ENCODE data around the gene ALKBH5.

Gene ALKBH5

DNA sequence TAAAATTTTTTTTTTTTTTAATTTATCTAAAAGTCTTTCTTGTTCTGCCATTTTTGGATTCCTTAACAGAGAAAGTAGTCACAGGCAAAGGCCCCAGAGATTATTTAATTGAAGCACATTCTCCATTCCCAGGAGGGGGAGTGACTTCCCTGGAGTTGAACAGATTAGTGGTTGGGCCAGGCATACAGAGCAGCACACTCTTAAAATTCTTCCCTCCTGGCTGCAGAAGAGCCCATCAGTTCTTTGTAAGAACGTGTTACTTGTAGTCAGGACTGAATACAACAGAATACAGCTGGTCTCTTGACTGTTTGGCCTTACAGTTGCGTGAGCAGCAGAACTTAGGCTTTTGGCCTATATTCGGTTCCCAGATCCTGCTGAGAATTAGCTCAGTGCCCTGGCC, 1.8 kb downstream of the ALKBH5 start:
- Histone ChIP-seq H3K9me3 (no peaks in the 10 kb centered on the region), H3K4me3 (peak overlapping the region; percentile 71), H3K4me1 (peaks cover 21% of the 10 kb centered on the region), H3K27me3 (ENCODE audit: low read depth) (no peaks in the 10 kb centered on the region), H3K36me3 (replicated peaks) (peaks cover 37% of the 10 kb centered on the region)
- peak; percentile 48 to 54 for DNase-seq (ENCODE audit: low spot score in 2 of 2)
- in situ Hi-C loops (cut with MboI; ENCODE audit: low sequenced_read_pairs) = no loop called here

GRCh38 chr17:18185832-18186626, 2.4 kb downstream of the ALKBH5 start:
- no peaks in the 10 kb centered on the region for H3K27me3 ChIP-seq (ENCODE audit: low read depth)
- peaks cover 42% of the 10 kb centered on the region for H3K36me3 ChIP-seq (replicated peaks)
- H3K9me3 ChIP-seq = no peaks in the 10 kb centered on the region
- in situ Hi-C loops (cut with MboI; ENCODE audit: low sequenced_read_pairs) = no loop called here
- DNase-seq (ENCODE audit: low spot score in 2 of 2) = no peak
- peak overlapping the region; percentile 71 for H3K4me3 ChIP-seq
- H3K4me1 ChIP-seq = peaks cover 21% of the 10 kb centered on the region

GRCh38 chr17:18186627-18186982, 3.0 kb downstream of the ALKBH5 start:
- Histone ChIP-seq H3K36me3 (replicated peaks) (peaks cover 46% of the 10 kb centered on the region), H3K4me3 (peak overlapping the region; percentile 71), H3K4me1 (peaks cover 21% of the 10 kb centered on the region), H3K9me3 (no peaks in the 10 kb centered on the region), H3K27me3 (ENCODE audit: low read depth) (no peaks in the 10 kb centered on the region)
- in situ Hi-C loops (cut with MboI; ENCODE audit: low sequenced_read_pairs) = no loop called here
- DNase-seq (ENCODE audit: low spot score in 2 of 2) = no peak

- Histone ChIP-seq H3K4me3 (peak overlapping the region; percentile 71), H3K4me1 (peaks cover 21% of the 10 kb centered on the region), H3K9me3 (no peaks in the 10 kb centered on the region), H3K27me3 (ENCODE audit: low read depth) (no peaks in the 10 kb centered on the region), H3K36me3 (replicated peaks) (peaks cover 46% of the 10 kb centered on the region)
- in situ Hi-C loops (cut with MboI; ENCODE audit: low sequenced_read_pairs) = no loop called here
- peak; percentile 38 to 63 for DNase-seq (ENCODE audit: low spot score in 2 of 2)
Observed at GRCh38 chr17:18187226-18187625, 3.6 kb downstream of the ALKBH5 start.

- Histone ChIP-seq H3K27me3 (ENCODE audit: low read depth) (no peaks in the 10 kb centered on the region), H3K4me1 (peaks cover 17% of the 10 kb centered on the region), H3K9me3 (no peaks in the 10 kb centered on the region), H3K36me3 (replicated peaks) (peaks cover 49% of the 10 kb centered on the region), H3K4me3 (peak overlapping the region; percentile 71)
- in situ Hi-C loops (cut with MboI; ENCODE audit: low sequenced_read_pairs) = no loop called here
- DNase-seq (ENCODE audit: low spot score in 2 of 2) = no peak
Observed at GRCh38 chr17:18187821-18188761, 4.5 kb downstream of the ALKBH5 start.

DNA sequence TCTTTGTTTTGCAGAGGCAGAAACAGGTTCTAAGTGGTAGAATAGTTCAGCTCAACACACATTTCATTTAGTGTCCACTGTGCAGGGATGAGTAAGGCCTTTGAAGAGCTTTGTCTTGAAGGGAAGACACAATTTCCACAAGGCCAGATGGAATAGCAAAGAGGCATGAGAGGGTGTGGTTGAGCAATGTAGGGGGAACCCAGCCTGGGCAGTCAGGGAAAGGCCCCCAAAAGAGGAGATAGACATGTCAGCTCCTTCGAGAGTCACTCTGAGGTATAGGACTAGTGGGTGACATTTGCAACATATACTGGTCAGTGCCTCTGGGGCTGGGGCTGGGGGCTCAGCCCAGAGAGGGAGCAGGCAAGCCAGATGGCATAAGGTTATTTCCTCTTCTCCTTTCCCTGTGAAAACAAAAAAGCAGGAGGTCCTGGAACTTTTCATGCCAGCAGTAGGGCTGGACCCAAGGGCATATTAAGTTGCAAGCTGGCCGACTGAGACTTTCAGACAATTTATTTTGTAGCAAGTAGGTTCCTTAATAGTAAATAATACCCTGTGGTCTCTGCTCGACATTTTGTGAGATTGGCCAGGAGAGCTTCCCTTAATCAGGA, 7.1 kb downstream of the ALKBH5 start:
- H3K9me3 ChIP-seq = no peaks in the 10 kb centered on the region
- H3K27me3 ChIP-seq (ENCODE audit: low read depth) = no peaks in the 10 kb centered on the region
- DNase-seq (ENCODE audit: low spot score in 2 of 2) = no peak
- in situ Hi-C loops (cut with MboI; ENCODE audit: low sequenced_read_pairs) = no loop called here
- no peak overlapping the region for H3K4me3 ChIP-seq
- peaks cover 63% of the 10 kb centered on the region for H3K36me3 ChIP-seq (replicated peaks)
- peaks cover 17% of the 10 kb centered on the region for H3K4me1 ChIP-seq

- no peaks in the 10 kb centered on the region for H3K9me3 ChIP-seq
- peaks cover 17% of the 10 kb centered on the region for H3K4me1 ChIP-seq
- H3K36me3 ChIP-seq (replicated peaks) = peaks cover 62% of the 10 kb centered on the region
- DNase-seq (ENCODE audit: low spot score in 2 of 2) = no peak
- in situ Hi-C loops (cut with MboI; ENCODE audit: low sequenced_read_pairs) = no loop called here
- H3K27me3 ChIP-seq (ENCODE audit: low read depth) = no peaks in the 10 kb centered on the region
- H3K4me3 ChIP-seq = no peak overlapping the region
Observed at GRCh38 chr17:18191236-18191667, 7.6 kb downstream of the ALKBH5 start.

DNA sequence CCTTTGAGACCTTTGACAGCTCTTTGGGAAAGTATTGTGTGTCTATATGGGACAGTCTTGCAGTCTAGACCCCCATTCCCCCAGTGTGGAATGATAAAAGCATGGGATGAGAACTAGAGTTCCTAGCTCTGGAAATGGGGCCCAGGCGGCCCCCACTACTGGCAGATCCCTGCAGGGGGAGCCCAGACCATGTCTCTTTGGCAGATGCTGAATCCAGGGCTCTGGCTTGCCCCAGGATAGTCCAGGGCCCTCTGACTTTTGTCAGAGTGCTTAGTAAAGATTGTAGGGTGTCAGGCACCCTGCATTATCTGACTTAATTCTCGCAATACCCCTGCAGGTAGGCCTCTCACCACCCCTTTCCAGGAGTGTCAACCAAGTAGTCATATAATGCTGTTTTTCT, 8.3 kb downstream of the ALKBH5 start:
- Histone ChIP-seq H3K36me3 (replicated peaks) (peaks cover 66% of the 10 kb centered on the region), H3K27me3 (ENCODE audit: low read depth) (no peaks in the 10 kb centered on the region), H3K4me3 (no peak overlapping the region), H3K9me3 (no peaks in the 10 kb centered on the region), H3K4me1 (peaks cover 12% of the 10 kb centered on the region)
- peak in 1 of 2 experiments; percentile 31 for DNase-seq (ENCODE audit: low spot score in 2 of 2)
- in situ Hi-C loops (cut with MboI; ENCODE audit: low sequenced_read_pairs) = no loop called here

GRCh38 chr17:18194394-18194793, 10.8 kb downstream of the ALKBH5 start:
- in situ Hi-C loops (cut with MboI; ENCODE audit: low sequenced_read_pairs) = no loop called here
- Histone ChIP-seq H3K9me3 (no peaks in the 10 kb centered on the region), H3K36me3 (replicated peaks) (peaks cover 68% of the 10 kb centered on the region), H3K4me3 (no peak overlapping the region), H3K27me3 (ENCODE audit: low read depth) (no peaks in the 10 kb centered on the region), H3K4me1 (no peaks in the 10 kb centered on the region)
- DNase-seq (ENCODE audit: low spot score in 2 of 2) = no peak

- Histone ChIP-seq H3K36me3 (replicated peaks) (peaks cover 64% of the 10 kb centered on the region), H3K9me3 (no peaks in the 10 kb centered on the region), H3K4me1 (no peaks in the 10 kb centered on the region), H3K27me3 (ENCODE audit: low read depth) (no peaks in the 10 kb centered on the region), H3K4me3 (no peak overlapping the region)
- no peak for DNase-seq (ENCODE audit: low spot score in 2 of 2)
- in situ Hi-C loops (cut with MboI; ENCODE audit: low sequenced_read_pairs) = no loop called here
Observed at GRCh38 chr17:18194804-18195203, 11.2 kb downstream of the ALKBH5 start.

DNA sequence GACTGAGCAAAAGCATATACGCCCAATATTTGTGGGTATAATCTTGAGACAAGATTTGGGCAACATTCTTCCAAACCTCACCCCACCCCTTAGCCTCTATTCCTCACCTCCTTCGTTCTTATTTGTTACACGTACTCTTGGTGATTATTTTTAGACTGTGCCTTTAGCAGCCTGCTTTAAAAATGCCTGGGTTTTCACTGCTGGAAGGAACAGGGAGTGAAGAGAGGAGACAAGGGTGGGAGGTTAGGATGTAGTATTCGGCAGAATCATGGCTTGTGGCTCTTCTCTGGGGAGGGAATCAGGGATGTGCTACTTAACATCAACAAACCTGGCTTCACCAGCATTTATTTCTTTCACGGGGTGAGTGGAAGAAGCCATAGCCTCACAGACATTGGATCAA, 11.6 kb downstream of the ALKBH5 start:
- in situ Hi-C loops (cut with MboI; ENCODE audit: low sequenced_read_pairs) = no loop called here
- H3K9me3 ChIP-seq = no peaks in the 10 kb centered on the region
- peaks cover 61% of the 10 kb centered on the region for H3K36me3 ChIP-seq (replicated peaks)
- H3K4me1 ChIP-seq = no peaks in the 10 kb centered on the region
- no peaks in the 10 kb centered on the region for H3K27me3 ChIP-seq (ENCODE audit: low read depth)
- no peak for DNase-seq (ENCODE audit: low spot score in 2 of 2)
- H3K4me3 ChIP-seq = no peak overlapping the region

GRCh38 chr17:18197535-18198194, 14.0 kb downstream of the ALKBH5 start:
- Histone ChIP-seq H3K4me1 (no peaks in the 10 kb centered on the region), H3K4me3 (no peak overlapping the region), H3K9me3 (no peaks in the 10 kb centered on the region), H3K27me3 (ENCODE audit: low read depth) (no peaks in the 10 kb centered on the region), H3K36me3 (replicated peaks) (peaks cover 56% of the 10 kb centered on the region)
- DNase-seq (ENCODE audit: low spot score in 2 of 2) = no peak
- in situ Hi-C loops (cut with MboI; ENCODE audit: low sequenced_read_pairs) = no loop called here

- Histone ChIP-seq H3K36me3 (replicated peaks) (peaks cover 61% of the 10 kb centered on the region), H3K9me3 (no peaks in the 10 kb centered on the region), H3K4me1 (no peaks in the 10 kb centered on the region), H3K4me3 (no peak overlapping the region), H3K27me3 (ENCODE audit: low read depth) (no peaks in the 10 kb centered on the region)
- DNase-seq (ENCODE audit: low spot score in 2 of 2) = no peak
- in situ Hi-C loops (cut with MboI; ENCODE audit: low sequenced_read_pairs) = no loop called here
Observed at GRCh38 chr17:18198530-18198929, 14.9 kb downstream of the ALKBH5 start.
